NCI-H748 (cell line): ENCODE data around the gene SAMD1.
A peak's percentile ranks its signal among the peaks of the same experiment; 100 is the strongest.

ENCODE experiments used
- DNase-seq: peaks from one replicate; lab custom pipeline; 2025; ENCODE audit not compliant: unreplicated experiment; lab: John Stamatoyannopoulos, UW

The SAMD1 gene

DNA sequence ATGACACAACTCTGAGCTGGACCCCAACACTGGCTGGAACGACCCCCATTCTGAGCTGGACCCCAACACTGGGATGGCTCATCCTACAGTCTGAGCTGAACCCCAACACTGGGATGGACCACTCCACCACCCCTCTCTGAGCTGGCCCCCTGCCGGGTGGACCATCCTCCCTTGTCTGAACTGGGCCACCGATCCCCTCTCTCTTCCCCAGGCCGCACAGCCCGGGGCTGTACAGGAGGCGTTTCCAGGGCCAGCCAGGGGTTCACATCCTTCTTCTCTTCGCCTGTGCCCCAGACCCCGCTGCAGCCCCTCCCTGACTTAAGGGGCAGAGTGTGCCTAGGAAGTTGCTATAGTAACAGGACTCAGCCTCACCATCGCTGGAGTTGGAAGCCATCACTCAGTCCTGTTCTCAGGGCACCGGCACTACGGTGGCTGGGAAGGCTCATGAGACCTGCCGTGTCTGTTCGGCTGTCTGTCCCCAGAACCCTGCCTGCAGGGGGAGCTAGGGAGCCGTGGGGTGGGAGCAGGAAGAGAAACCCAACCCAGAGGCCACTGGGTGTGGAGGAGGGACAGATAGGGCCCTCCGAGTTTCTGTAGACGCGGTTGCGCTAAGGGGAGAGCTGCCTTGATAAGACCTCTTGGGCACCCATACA lies 23.3 kb upstream of the SAMD1 start:
- DNase-seq = no peak

DNA sequence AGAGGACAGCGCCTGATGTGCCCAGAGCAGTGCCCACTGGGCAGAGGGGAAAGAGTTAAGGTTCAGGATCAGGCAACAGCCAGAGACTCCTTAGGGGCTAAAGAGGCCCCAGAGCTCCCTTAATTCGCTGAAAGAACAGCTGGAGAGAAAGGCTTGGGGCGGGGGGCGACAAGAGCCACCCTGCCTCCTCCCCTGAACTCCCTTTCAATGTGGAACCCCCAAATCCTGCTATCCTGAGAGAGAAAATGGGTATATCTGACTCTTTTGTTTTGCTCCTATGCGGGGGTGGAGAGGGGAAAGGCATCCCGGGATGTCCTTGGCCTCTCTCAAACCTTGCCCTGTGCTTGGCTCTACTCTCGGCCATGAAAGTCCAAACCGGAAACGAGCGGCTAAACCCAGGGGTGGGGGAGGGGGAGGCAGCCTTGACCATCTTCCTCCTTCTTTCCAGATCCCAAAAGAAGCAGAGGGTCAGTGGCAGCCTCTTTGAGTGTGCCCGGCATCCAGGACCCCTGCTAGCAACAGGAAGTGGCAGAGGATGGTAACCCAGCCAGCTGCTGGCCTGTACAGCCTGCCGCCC lies 22.3 kb upstream of the SAMD1 start:
- DNase-seq = no peak

DNA sequence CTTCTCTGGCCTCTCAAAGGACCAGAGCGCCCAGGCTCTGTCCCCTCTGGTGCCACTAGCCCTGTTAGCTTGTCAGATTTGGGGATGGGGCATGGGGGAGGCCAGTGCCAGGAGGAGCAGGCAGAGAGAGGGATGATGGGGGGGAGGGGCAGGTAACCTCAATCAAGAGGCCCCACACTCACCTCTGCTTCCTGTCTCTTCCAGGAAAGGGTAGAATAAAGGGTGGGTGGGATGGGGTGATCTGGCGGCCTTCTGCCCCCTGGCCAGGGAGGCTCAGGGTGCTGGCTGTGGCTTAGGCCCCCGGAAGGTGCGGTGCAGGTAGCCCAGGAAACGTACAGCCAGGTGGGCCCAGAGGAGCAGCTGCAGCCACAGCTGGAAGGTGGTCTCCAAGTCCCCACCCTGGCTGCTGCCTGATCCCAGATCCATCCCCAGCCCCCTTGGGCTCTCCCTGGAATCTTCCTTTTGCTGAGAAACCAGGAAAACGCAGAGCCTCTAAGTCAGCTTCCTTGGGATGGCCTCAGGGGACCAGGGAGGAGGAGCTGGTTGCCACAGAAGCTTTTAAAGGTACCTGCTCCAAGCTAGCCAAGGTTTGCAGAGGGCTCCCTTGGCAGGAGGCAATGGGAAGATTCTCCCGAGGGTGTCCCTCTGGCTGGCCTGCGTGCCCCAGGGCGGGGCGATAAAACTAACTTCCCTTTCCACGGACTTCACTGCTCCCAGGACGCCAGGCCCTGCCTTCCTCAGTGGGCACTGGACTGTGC lies 21.7 kb upstream of the SAMD1 start:
- no peak for DNase-seq

DNA sequence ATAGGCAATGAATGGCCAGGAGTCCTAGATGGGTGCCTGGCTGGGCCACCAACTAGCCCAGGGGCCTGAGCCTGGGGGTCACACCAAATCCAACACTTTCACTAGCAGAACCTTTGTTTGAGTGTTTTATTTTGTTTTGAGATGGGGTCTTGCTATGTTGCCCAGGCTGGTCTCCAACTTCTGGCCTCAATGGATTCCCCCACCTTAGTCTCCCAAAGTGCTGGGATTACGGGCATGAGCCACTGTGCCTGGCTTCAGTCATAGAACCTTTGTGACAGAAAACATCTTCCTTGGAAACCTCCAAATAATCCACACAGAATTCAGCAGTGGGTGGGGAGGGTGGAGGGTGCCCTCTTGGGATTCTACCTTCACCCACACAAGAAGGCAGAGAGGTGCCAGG lies 20.9 kb upstream of the SAMD1 start:
- DNase-seq = no peak

DNA sequence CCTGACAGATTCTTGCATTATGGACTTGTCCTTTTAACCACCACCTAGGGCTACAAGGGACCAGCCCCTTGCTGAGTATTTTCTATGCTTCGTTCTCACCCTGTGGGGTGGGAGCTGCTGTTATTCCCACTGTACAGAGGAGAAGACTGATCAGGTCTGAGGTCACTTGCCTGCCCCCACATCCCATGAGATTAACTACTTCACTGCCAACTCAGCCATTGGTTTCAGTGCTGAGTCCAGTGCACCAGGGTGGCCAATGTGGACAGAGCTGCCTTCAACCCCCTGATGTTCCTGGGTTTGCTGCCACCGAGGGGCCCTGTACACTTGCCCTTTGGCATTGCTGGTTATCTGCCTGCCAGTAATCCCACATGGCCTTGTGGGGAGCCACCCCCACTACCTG lies 20.1 kb upstream of the SAMD1 start:
- DNase-seq = no peak

DNA sequence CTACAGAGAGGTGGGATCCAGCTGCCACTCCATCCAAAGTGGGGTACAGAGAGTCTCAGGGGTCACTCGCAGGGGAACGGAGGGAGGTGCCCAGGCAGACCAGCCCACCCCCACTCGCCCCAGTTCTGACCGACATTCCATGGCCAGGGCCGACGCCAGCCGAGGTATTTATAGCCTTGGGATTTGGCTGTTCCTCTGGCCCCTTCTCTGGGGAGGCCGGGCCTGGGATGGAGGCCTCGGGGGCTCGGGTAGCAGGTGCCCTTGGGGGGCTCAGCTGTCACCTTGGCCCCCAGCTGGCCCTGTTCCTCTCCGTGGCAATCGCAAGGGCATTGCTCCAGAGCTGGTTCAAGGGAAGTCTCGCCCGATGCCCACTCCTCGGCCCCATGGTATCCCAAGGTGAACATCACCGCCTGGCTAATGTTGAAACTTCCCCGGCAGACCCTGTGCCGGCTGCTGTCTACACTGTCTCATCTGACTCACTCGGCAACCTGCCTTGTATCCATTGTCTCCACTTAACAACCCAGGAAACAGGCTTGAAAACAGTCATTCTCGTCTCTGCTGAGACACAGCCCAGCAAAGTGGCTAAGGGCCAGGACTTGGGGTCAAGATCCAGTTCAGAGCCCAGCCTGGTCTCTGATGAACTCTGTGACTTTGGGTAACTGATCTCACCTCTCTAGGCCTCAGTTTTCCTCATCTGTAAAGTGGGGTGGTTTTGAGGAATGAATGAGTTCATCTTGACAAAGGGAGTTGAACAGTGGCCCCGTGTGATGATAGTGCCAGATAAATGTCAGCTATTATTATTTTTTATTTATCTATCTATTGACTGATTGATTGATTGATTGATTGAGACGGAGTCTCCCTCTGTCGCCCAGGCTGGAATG lies 17.3 kb upstream of the SAMD1 start:
- DNase-seq = no peak

DNA sequence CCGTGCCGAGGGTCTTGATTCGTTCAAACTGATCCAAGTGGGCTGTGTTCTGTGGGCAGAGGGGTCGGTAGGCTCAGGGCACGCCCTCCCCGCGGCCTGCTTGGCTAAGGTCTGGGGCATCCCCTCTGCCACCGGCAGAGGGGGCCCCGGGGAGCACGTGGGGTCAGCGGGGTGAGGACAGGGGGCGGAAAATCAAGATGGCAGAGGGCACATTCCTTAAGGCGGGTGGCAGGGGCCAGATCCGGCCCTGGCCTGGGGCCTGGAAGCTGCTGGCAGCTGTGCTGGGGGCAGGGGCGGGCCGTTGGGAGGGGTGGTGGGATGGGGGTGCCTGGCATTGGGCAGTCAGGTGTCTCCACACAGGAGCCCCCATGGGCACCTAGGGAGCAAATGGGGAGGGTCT lies 16.3 kb upstream of the SAMD1 start:
- DNase-seq = no peak

DNA sequence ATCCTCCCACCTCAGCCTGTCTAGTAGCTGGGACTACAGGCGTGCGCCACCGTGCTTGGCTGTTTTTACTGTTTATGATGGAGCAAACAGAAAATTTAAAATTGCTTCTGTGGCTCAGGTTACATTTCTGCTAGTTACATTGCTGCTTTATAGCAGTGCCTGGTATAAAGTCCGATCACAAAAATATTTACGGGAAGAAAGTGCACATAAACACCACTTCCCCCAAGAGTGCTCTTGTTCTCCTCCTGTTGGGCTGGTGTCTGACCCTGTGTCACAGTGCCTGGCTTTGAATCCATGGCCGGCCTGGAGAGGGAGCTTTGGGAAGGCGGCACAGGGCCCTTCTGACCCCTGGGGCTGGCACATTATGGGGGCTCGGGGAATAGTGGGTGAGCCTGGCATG lies 15.1 kb upstream of the SAMD1 start:
- no peak for DNase-seq

DNA sequence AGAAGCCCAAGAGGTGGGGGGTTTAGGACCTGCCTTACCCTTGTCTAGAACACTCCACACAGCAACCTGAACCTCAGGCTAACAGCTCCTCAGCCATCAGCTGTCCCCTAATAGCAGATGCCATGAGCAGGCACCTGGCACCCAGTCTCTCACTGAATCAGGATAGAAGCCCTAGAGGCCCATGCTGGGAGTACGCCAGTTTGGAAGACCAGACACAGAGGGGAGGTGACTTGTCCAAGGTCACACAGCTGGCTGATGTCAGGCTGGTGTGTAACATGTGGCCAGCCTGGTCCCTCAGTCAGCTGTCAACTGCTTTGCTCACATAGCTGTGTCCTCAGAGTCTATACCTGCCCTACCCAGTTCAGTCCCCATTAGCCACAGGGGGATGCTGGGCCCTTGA lies 12.8 kb upstream of the SAMD1 start:
- DNase-seq = no peak

DNA sequence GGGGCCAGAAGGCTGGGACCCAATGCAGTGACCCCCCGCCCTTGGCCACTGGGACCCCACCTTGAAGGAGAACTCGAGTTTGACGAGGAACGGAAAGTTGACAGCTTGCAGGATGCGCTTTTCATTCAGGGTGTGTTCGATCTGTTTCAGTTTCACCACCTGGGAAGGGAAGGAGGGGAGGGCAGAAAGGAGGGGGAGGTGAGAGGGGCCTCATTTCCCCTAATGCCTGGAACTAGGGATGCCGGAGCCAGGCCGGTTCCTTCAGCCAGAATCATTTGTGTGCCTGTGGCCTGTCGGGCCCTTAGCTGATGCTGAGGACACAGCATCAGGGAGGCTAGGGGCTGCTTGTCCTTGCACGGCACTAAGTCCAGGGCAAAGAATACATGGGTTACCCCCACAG lies 12.2 kb upstream of the SAMD1 start:
- no peak for DNase-seq

DNA sequence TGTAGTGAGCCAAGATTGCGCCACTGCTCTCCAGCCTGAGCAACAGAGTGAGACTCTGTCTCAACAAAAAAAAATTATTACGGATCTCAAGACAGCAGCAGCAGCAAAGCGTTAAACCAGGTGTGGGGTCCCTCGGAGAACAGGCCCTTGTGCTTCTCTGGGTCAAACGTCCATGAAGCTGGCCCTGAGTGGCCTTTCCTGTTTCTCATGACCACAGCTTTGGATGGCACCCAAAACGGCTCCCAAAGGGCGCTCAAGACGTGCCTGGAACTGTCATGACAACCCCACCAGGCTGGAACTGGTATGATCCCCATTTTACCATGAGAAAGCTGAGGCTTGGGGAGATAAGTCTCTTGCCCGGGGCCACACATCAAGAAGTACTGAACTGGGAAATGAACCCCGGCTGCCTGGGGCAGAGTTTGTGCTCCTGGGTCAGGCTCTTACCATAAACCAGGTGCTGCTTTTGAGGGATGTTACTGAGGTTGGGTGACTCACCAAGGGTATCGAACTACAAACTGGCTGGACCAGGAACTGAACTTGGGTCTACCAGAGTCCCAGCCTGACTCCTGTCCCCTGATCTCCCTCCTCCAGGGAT lies 11.6 kb upstream of the SAMD1 start:
- no peak for DNase-seq

DNA sequence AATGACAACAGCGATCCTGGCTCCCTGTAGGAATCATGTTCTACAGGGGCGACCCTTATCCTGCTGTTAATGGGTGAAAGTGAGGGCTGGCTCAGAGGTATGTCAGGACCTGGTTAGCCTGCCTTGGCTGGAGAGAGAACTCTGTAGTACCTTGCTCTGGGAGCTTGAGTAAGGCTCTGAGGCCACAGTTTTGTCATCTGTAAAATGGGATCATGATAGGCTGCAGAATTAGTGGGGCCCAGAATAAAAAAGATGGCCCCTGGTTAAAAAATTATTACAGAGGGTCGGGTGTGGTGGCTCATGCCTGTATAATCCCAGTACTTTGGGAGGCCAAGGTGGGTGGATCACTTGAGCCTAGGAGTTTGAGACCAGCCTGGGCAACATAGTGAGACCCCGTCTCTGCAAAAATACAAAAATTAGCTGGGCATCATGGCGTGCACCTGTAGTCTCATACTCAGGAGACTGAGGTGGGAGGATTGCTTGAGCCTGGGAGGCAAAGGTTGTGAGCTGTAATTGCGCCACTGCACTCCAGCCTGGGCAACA lies 10.5 kb upstream of the SAMD1 start:
- no peak for DNase-seq

DNA sequence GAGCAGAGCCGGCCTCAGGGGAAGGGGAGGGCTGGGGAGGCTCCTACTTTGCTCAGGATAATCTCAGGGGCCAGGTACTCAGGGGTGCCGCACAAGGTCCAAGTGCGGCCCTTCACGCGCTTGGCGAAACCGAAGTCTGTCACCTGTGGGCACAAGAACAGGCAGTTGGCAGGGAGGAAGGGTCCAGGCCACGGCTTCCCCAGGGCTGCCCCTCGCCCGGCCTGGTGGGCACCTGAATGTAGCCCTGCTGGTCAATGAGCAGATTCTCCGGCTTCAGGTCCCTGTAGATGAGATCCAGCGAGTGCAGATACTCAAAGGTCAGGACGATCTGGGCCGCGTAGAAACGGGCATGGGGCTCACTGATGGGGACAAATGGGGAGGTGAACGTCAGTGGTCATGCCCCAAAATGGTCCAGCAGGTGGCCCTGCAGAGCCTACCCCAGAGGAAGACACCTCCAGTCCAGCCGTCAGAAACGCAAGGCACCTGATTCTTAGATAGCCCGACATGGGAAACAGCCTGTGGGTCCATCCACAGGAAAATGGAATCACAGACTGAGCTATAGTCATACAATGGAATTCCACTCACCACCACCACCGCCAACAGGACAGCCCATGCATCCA lies 7.1 kb upstream of the SAMD1 start:
- DNase-seq = no peak

DNA sequence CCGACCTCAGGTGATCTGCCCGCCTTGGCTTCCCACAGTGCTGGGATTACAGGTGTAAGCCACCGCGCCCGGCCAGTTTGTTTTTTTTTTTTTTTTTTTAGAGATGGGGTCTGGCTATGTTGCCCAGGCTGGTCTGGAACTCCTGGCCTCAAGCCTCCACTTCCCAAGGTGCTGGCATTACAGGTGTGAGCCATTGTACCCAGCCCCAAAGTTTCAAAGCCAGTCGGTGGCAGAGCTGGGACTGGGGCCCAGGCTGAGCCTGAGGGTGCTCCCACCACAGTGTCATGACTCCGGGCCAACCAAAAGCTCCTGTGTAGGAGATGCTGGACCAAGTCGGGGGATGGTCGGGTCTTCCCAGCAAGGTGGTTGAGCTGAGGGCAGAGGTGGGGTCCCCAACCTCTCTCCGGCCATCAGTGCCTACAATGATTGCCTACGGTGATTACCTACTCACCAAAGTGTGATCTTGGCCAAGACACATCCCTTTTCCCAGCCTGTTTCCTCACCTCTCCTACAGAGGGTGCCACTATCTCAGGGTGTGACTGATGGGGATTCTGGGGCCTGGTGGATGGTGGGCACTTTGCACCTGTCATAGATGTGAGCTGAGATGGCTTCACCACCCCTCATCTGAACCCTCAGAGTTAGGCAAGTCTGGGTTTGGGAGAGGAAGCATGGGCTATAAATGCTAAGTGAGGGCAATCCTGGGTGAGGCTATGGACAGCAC lies 5.9 kb upstream of the SAMD1 start:
- no peak for DNase-seq

DNA sequence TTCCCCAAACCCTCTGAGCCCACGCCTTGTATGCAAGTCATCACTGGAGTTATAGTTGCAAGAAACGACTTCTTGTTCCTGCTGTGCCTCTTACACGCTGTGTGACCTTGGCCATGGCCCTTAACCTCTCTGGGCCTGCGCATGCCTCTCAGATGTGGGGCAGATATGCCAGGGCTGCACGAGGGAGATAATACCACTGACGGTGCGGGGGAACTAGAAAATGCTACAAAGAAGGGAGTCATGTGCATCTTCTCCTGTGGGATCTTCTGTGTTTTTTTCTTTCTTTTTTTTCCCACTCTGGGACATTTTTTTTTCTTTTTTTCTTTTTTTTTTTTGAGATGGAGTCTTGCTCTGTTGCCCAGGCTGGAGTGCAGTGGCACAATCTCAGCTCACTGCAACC lies 4.3 kb upstream of the SAMD1 start:
- DNase-seq = no peak

DNA sequence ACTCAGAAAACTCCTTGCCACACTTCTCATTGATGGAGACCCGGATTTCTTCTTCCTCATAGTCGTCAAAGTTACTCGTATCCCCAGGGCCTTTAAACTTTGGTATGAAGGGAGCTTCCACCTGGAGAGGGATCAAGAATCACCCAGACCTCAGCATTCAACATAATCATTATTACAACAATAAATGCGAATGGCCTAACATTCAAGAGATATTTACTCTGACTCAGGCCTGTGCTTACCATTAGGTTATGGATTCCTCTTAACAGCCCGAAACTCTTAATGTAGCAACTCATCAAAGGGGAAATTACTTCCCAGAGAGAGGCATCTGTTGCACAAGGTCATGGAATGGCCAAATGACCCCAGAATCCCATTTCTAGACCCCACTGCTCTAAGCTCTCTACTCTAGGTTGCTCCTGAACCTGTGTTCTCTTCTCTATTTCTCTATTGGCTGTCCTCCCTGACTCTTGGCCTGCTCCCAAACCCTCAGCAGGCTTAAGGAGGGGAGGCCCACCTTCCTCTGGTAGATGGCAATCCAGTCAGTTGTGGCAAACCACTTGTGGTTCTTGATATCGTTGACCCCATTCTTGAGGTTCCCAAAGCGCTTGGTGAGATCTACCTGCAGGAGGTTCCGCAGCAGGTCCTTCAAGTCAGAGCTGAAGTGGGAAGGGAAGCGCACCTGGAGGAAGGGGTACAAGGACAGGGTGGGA lies 2.7 kb upstream of the SAMD1 start:
- DNase-seq = no peak

DNA sequence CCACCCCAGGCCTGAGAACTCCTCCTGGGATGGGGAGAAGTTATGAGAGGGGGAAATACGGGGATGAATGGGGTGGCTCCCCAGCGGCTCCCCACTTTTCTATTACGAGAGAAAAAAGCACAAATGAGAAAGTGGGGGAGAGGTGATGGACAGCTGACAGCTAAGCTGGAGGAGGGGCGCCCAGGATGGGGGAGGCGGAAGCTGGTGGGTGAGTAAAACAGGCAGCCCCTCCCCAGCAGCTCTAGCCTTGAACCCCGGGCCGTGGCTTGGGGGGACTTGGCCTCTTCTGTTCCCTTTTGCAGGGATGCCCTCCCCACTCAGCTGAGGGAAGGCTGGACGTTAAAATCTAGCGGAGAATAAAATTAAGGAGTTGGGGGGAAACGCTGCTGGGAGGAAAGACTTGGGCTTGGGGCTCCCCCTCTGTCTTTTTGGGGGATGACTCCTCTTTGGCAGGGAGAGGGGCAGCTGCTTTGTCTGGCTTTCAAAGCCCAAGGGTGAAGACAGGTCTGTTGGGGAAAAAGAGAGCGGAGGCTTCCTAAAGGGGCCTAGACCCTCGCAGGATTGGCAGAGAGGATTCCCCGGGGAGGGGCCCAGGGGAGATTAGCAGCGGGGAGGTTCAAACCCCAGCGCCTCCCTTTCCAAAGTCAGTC lies 1.4 kb upstream of the SAMD1 start:
- DNase-seq = no peak

DNA sequence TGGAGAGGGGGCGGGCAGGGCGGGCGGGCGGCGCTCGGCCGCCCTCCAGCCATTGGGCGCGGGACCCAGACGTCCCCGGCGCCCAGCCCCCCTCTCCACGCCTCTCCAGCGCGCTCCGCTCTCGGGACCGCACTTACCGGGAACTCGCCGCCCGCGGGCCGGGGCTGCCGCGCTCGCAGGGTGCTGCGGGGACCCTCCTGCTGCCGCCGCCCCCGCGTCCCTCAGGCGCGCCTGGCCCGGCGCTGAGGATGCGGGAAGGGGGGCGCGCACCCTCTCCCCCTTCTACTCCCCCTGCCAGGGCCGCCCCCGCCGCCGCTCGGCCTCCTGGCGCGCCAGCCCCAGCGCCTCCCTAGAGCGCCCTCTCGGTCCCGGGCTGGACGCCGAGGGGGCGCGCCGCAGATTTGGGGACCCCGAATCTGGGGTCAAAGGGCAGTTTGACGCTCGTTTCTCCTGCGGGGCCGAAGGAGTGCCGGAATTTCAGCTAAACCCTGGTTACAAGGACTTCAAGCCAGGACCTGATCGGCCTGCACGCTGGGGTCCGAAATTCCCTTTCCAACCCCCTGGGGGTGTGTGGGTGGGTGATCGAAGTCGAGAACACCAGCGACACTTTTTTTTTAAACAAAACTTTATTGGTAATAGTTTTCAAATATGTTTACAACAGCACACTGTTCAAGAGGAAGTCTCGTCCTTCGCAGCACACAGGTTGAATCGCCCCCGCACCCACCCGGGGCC lies 696 bp upstream of the SAMD1 start:
- peak; percentile 46 for DNase-seq
